GM21576 (cell line): ENCODE measurements around the gene ADGRG3.
"Not testable (repeated sequence)": the region's sequence is repeated elsewhere in the genome, so short reads cannot be mapped to it uniquely, and the experiment has no call there.

ENCODE experiments used
- ATAC-seq: cut with Tn5 transposase; IDR thresholded peaks from one replicate; pipeline ENCODE4 v1.9.1; 2021; ENCODE audit warnings: mild to moderate bottlenecking, moderate library complexity; ENCODE audit not compliant: unreplicated experiment

Gene ADGRG3

DNA sequence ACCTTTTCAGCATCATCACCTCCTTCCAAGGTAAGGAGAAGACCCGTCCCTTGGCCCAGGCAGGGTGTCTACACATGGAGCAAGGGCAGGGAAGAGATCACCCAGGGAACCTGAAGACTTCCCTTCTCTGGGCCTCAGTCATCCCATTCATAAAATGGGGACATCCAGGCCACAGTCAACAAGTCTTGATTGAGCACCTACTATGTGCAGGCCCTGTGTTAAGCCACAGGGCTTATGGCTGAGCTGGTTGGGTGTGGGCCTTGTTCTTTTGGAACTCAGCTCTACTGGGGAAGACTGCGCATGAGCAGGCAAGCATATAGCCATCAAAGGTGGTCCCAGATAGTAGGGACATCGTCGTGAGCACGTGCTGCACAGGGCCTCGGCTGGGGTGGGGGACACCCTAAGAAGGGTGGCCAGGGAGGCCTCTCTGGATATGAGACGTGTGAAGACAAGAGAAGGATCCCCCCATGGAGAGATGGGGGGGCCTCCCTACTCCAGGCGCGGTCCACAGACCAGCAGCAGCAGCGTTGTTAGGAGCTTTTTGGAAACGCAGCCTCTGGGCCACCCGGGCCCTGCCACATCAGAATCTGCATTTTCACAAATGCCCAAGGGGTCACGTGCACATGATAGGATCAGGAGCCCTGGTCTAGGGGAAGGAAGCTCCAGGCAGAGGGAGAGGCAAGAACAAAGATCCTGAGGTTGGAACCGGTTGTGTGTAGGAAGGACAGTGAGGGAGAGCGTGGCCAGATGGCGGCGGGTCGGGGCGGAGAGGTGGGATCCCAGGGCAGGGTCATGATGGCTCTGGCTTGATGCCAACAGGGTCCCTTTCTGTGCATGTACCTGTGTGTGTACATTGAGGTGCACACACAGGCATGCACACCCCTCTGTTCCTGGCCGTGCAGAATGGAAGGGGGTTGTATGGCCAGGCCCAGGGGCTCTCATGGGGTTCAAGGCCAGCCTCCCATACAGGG lies 5.9 kb upstream of the ADGRG3 start:
- no peak for ATAC-seq

DNA sequence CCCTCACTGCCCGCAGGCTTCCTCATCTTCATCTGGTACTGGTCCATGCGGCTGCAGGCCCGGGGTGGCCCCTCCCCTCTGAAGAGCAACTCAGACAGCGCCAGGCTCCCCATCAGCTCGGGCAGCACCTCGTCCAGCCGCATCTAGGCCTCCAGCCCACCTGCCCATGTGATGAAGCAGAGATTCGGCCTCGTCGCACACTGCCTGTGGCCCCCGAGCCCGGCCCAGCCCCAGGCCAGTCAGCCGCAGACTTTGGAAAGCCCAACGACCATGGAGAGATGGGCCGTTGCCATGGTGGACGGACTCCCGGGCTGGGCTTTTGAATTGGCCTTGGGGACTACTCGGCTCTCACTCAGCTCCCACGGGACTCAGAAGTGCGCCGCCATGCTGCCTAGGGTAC lies 4.7 kb upstream of the ADGRG3 start:
- ATAC-seq: no peak

GRCh38 chr16:57663917-57664661 lies 4.0 kb upstream of the ADGRG3 start:
- no peak for ATAC-seq

GRCh38 chr16:57664662-57665025 lies 3.5 kb upstream of the ADGRG3 start:
- ATAC-seq: no peak

GRCh38 chr16:57665541-57665940 lies 2.6 kb upstream of the ADGRG3 start:
- ATAC-seq: no peak

- ATAC-seq: no peak
Observed at GRCh38 chr16:57666353-57667047, 1.6 kb upstream of the ADGRG3 start.

DNA sequence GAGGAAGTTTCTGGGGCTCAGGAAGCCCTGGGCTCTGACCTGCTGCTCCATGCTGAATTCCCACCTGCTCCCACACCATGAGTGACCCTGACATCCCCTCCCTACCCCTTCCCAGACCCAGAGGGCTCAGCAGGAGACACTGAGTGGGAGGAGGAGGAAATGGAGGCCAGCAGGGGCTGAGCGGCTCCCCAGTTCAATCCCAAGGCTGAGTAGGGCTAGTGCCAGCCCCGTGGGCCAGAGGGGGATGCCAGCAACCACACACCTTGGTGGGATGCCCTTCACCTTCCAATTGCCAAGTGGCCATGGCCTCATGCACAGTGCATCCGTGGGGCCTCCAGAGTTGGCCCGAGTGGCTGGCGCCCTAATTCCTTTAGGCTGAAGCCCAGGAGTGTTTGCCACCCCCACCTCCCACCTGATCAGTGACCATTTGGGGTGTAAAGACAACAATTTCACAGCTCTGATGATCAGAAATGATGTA lies 1.0 kb upstream of the ADGRG3 start:
- ATAC-seq: no peak

- ATAC-seq: no peak
Observed at GRCh38 chr16:57667526-57668262, 412 bp upstream of the ADGRG3 start.

DNA sequence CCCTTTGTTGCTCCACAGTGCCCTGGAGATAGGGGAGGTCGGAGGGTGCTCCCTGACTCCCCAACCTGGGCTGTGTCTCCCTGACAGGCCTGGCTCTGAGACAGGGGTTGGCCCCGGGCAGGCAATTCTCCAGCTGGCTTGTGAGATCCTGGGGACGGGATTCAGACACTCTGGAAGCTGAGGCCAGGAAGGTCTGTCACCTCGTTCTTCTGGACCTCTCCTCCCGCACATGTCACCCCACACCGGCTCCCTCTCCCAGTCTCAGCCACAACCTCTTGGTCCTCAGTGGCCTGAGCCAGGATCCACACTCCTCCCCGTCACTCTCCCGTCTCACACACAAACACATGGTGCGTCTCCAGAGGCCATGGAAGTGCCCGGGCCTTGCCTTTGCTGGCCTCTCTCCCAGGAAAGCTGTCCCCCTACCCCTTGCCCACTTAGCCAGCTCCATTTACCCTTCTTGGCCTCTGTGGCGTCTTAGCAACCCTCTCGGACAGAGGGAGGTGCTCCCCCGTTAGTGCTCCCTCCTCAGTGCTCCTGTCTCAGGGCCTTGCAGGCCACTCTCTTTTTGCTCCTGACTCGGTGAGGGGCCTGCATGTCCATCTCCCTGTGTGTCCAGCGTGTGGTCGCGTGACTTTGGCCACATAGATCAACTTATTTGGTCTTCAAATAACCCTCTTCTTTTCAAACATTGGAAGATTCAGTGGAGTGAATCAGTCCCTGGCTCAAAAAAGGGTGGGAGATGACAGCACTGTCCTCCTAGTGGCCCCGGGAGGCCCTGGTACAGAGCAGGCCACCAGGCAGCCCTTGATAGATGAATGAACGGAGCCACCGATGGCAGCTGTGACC lies 747 bp downstream of the ADGRG3 start:
- no peak for ATAC-seq

GRCh38 chr16:57669476-57670162 lies 1.5 kb downstream of the ADGRG3 start:
- no peak for ATAC-seq

DNA sequence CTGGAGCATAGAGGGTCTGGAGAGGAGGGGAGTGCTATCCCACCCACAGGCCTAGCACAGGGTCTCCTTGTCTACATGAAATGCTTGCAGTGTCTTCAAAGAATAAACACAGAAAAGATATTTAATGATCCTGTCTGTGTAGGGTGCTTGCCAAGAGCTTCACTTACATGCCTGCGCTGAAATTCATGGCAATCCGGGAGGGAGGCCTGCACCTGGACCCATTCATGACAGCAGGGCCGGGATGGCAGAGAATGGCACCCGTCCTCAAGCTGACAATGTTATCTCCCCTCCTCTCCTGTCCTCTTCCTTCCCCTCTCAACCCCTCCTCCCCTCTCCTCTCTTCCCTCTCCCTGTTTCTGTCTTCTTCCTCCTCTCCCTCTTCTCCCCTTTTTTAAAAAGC lies 2.1 kb downstream of the ADGRG3 start:
- no peak for ATAC-seq

- not testable (repeated sequence) for ATAC-seq
Observed at GRCh38 chr16:57671451-57671850, 3.3 kb downstream of the ADGRG3 start.

- ATAC-seq: no peak
Observed at GRCh38 chr16:57672416-57672815, 4.3 kb downstream of the ADGRG3 start.

DNA sequence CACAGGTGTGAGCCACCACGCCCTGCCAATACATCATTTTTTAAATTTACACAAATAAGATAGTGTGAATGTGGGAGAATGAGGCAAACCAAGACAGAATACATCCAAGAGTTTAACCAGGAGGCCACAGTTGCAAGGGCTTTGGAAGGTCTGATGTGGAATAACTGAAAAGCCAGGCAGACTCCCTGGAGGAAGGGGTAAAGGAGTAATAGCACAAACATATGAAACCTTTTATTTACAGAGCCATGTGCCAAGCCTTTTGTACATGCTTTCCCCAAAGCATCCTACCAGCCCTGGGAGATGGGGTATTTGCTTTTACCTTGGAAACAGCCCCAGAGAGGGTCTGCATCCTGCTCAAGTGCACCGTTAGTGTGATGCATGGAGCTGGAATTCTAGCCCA lies 4.7 kb downstream of the ADGRG3 start:
- ATAC-seq: no peak

- ATAC-seq: no peak
Observed at GRCh38 chr16:57675741-57676551, 7.8 kb downstream of the ADGRG3 start.

GRCh38 chr16:57676553-57677085 lies 8.5 kb downstream of the ADGRG3 start:
- ATAC-seq: no peak

DNA sequence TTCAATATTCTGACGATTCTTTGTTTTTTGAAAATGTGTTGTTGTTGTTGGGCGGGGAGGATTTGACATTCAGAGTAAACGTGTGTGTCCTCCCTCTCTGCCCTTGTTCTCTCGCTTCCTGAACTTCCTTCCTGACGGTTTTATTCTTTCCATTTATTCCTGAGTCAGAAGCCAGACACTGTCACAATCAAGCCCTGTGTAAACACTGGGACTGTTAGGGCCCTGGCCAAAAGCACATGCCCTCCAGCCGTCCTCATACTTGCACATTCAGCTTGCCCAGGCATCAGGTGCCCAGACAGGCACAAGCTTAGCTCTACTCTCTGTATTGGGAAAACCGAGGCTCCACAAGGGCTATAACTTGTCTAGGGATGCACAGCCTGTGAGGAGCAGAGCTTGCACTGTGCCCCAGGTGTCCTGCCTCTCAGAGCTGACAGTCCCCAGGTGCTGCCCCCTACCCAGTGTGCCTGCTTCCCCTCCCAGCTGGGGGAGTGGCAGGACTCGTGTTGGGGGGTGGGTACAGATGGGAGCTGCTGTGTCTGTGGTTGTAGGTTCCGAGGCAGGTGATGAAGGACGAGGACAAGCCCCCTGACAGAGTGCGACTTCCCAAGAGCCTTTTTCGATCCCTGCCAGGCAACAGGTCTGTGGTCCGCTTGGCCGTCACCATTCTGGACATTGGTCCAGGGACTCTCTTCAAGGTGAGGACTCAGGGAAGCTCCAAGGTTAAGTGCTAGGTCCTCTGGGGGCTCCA lies 9.7 kb downstream of the ADGRG3 start:
- ATAC-seq: no peak
